NT2/D1 (cell line): ENCODE measurements around the gene DTNB.
A peak's percentile ranks its signal among the peaks of the same experiment; 100 is the strongest.

Source experiments
- DNase-seq: peaks from one replicate; pipeline ENCODE4 v3.0.0-alpha.2; 2011; ENCODE audit warnings: low read depth, low spot score
- H3K27me3 ChIP-seq: 2 replicates; pipeline ENCODE4 v1.6.0; 2011; ENCODE audit warnings: mild to moderate bottlenecking; ENCODE audit not compliant: insufficient read length, insufficient read depth
- H3K36me3 ChIP-seq: 2 replicates; pipeline ENCODE4 v1.6.1; 2011; ENCODE audit warnings: mild to moderate bottlenecking, low read length, mixed read lengths; ENCODE audit not compliant: insufficient read depth, insufficient read length
- H3K4me1 ChIP-seq: 2 replicates; pipeline ENCODE4 v1.5.1; 2011; ENCODE audit not compliant: insufficient read depth, insufficient read length
- H3K4me3 ChIP-seq: 2 replicates; pipeline ENCODE4 v1.5.1; 2011; ENCODE audit warnings: low read depth; ENCODE audit not compliant: insufficient read length
- H3K9ac ChIP-seq: 2 replicates; pipeline ENCODE4 v1.6.0; 2011; ENCODE audit warnings: low read depth; ENCODE audit not compliant: insufficient read length
- H3K9me3 ChIP-seq: 2 replicates; pipeline ENCODE4 v1.5.1; 2011; ENCODE audit warnings: mild to moderate bottlenecking, low read length; ENCODE audit not compliant: insufficient read depth
- SUZ12 ChIP-seq: IDR thresholded peaks from 2 replicates; pipeline ENCODE4 v1.6.1; 2011; ENCODE audit not compliant: insufficient read length, insufficient read depth; ENCODE audit errors: extremely low read depth
- YY1 ChIP-seq: IDR thresholded peaks from 2 replicates; pipeline ENCODE4 v1.6.1; 2011; ENCODE audit not compliant: insufficient read length, insufficient read depth
- ZNF274 ChIP-seq: IDR thresholded peaks from 2 replicates; pipeline ENCODE4 v1.6.1; 2011; ENCODE audit warnings: mild to moderate bottlenecking, low read depth, low read length

The DTNB gene

DNA sequence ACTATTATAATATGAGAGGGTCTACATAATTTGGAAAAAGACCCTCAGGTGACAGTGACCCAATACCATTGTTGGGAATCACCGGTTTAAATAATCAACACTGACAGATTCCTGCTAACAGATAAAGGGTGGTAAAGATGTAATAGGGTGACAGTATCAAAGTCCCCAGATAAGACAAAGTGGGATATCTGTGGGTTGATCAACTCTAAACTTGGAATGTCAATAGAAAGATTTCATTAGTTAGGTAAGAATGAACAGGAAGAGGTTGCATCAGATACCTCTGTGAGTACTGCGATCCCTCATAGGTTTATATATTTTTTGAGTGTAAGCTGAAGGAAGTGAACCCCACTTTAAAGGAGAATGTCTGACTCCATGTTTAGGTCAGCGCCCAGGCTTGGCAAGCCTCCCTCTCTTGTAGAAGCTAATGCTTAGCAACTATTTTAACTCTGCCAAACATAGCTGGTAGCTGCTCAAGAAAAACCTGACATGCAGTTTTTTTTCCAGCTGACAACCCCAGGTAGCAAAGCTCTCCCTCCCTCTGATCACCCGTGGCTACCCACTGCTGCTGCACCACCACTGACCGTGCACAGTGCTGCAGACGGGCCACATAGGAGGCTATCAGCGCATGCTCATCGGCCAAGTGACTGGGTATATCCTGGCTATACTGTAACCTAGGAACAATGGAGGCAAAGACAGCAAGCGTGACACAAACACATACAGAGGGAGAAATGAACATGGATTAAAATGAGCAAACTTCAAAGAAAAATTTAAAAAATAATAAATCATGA lies 218.4 kb downstream of the DTNB start:
- DNase-seq: no peak
- H3K4me1 ChIP-seq: no peaks in the 10 kb centered on the region
- no peak overlapping the region for H3K4me3 ChIP-seq
- H3K27me3 ChIP-seq: no peaks in the 10 kb centered on the region
- H3K36me3 ChIP-seq: no peaks in the 10 kb centered on the region
- H3K9ac ChIP-seq: no peak overlapping the region
- H3K9me3 ChIP-seq: no peaks in the 10 kb centered on the region
- TF ChIP-seq ZNF274: no peak
- no peak for TF ChIP-seq SUZ12
- TF ChIP-seq YY1: no peak

DNA sequence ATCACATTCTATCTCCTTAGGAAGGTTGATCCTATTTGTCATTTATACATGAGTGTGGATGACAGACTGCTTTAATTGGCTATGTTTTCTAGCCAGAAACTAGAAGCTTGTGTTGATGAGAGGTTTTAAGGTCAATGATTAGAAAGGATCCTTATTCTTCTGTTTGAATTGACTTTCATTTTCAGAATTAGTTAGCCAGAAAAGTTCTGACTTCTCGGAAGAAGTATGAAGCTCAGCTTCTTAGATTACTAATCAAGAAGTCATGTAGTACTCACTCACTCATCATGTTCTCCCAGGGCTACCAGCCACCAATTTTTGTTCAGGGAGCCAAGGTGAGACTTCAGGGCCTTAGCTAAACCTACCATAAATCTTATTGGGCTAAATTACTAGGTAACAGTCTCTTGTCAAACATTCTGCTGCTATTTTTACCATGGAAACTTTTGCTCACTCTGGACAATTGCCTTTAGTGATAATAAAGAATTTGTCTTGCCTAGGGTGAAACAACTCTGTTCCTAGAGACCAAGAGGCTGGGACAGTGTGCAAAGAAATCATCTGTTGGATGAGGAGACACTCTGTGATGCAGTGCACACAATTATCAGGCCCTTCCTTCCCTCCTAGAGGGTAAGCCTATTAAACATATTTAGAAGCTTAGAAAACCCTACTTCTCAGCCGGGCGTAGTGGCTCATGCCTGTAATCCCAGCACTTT lies 220.0 kb downstream of the DTNB start:
- no peaks in the 10 kb centered on the region for H3K4me1 ChIP-seq
- DNase-seq: no peak
- H3K4me3 ChIP-seq: no peak overlapping the region
- H3K36me3 ChIP-seq: no peaks in the 10 kb centered on the region
- TF ChIP-seq SUZ12: no peak
- TF ChIP-seq YY1: no peak
- no peak for TF ChIP-seq ZNF274
- H3K9ac ChIP-seq: no peak overlapping the region
- H3K9me3 ChIP-seq: no peaks in the 10 kb centered on the region
- no peaks in the 10 kb centered on the region for H3K27me3 ChIP-seq

DNA sequence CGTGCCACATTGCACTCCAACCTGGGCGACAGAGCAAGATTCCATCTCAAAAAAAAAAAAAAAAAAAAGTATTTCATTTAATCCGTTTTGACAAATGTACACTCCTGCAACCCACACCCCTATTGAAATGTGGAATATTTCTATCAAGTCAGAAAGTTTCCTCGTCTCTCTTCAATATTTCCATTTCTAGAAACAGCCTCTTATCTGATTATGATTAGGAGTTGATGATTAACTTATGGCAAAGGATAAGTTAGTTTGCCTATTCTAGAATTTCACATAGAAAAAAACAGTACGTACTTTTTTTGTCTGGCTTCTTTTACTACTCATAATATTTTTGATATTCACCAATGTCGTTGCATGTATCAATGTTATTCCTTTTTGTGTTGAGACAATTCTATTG lies 224.6 kb downstream of the DTNB start:
- H3K9me3 ChIP-seq: no peaks in the 10 kb centered on the region
- H3K27me3 ChIP-seq: no peaks in the 10 kb centered on the region
- H3K4me1 ChIP-seq: no peaks in the 10 kb centered on the region
- TF ChIP-seq YY1: no peak
- TF ChIP-seq ZNF274: no peak
- TF ChIP-seq SUZ12: no peak
- no peaks in the 10 kb centered on the region for H3K36me3 ChIP-seq
- no peak for DNase-seq
- H3K4me3 ChIP-seq: no peak overlapping the region
- no peak overlapping the region for H3K9ac ChIP-seq

- no peak for DNase-seq
- Histone ChIP-seq H3K9me3 (no peaks in the 10 kb centered on the region), H3K4me3 (no peak overlapping the region), H3K27me3 (no peaks in the 10 kb centered on the region), H3K36me3 (no peaks in the 10 kb centered on the region), H3K9ac (no peak overlapping the region), H3K4me1 (no peaks in the 10 kb centered on the region)
- no peak for TF ChIP-seq YY1
- TF ChIP-seq ZNF274: no peak
- TF ChIP-seq SUZ12: no peak
Measured at GRCh38 chr2:25447018-25447417, 226.4 kb downstream of the DTNB start.

- Histone ChIP-seq H3K4me1 (no peaks in the 10 kb centered on the region), H3K4me3 (no peak overlapping the region), H3K27me3 (no peaks in the 10 kb centered on the region), H3K9me3 (no peaks in the 10 kb centered on the region), H3K9ac (no peak overlapping the region), H3K36me3 (no peaks in the 10 kb centered on the region)
- no peak for TF ChIP-seq ZNF274
- TF ChIP-seq YY1: no peak
- no peak for TF ChIP-seq SUZ12
- no peak for DNase-seq
Measured at GRCh38 chr2:25446122-25446521, 227.3 kb downstream of the DTNB start.

DNA sequence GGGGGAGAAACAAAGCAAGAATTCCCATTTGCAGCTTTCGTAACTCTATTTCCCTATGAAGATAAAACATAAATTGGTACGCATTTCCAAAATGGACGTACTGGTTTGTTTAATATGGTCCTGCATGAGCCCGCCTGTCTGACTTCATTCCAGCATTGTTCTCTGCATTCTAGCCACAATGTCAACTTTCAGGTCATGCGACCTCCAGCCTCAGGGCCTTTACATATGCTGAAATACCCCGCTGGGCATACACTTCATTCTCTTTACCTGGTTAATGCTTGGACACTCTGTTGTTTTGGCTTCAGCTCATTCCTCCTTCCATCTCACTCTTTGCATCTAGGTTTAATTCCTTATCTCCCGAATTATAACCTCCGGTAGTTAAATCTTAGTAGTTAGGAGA lies 227.9 kb downstream of the DTNB start:
- Histone ChIP-seq H3K27me3 (no peaks in the 10 kb centered on the region), H3K36me3 (no peaks in the 10 kb centered on the region), H3K4me1 (no peaks in the 10 kb centered on the region), H3K9me3 (no peaks in the 10 kb centered on the region), H3K9ac (no peak overlapping the region), H3K4me3 (no peak overlapping the region)
- TF ChIP-seq ZNF274 (no peak), YY1 (no peak), SUZ12 (no peak)
- peak; percentile 42 for DNase-seq

GRCh38 chr2:25444608-25445270 lies 228.6 kb downstream of the DTNB start:
- DNase-seq: no peak
- Histone ChIP-seq H3K4me3 (no peak overlapping the region), H3K27me3 (no peaks in the 10 kb centered on the region), H3K9ac (no peak overlapping the region), H3K36me3 (no peaks in the 10 kb centered on the region), H3K4me1 (no peaks in the 10 kb centered on the region), H3K9me3 (no peaks in the 10 kb centered on the region)
- TF ChIP-seq SUZ12 (no peak), ZNF274 (no peak)
